HepG2 (cell line): ENCODE data around the gene BOD1. TPM values are rescaled to one million over a fixed set of nuclear protein-coding genes. Genes with fewer than 3 reads are reported as not detected.

Experiments used
- BCL6 ChIP-seq: IDR thresholded peaks from 2 replicates; pipeline ENCODE4 v1.6.1; 2016; ENCODE audit warnings: missing genetic modification reagents, missing compliant biosample characterization
- FOSL1 ChIP-seq: sonication (generic); formaldehyde crosslinking; IDR thresholded peaks from 2 replicates; pipeline ENCODE4 v1.9.0; 2021; ENCODE audit warnings: missing genetic modification reagents, borderline replicate concordance
- GLI4 ChIP-seq: sonication (generic); formaldehyde crosslinking; IDR thresholded peaks from 2 replicates; pipeline ENCODE4 v1.5.1; 2020; ENCODE audit warnings: missing genetic modification reagents, mild to moderate bottlenecking, moderate library complexity, borderline replicate concordance
- MBD4 ChIP-seq: IDR thresholded peaks from 2 replicates; pipeline ENCODE4 v1.6.1; 2012; ENCODE audit warnings: low read length, inconsistent platforms, borderline replicate concordance
- NFE2 ChIP-seq: sonication (generic); formaldehyde crosslinking; IDR thresholded peaks from 2 replicates; pipeline ENCODE4 v1.4.0; 2020; ENCODE audit warnings: missing genetic modification reagents
- TEAD3 ChIP-seq: optimal IDR thresholded peaks from 2 replicates; pipeline ENCODE3; 2016; ENCODE audit warnings: borderline replicate concordance
- ZBTB38 ChIP-seq: sonication (generic); formaldehyde crosslinking; IDR thresholded peaks from 2 replicates; pipeline ENCODE4 v1.5.1; 2020; ENCODE audit warnings: mild to moderate bottlenecking, missing genetic modification reagents
- ZNF496 ChIP-seq: sonication (generic); formaldehyde crosslinking; IDR thresholded peaks from 2 replicates; pipeline ENCODE4 v1.8.1; 2023; ENCODE audit warnings: mild to moderate bottlenecking, moderate library complexity, missing genetic modification reagents; ENCODE audit not compliant: insufficient replicate concordance
- ZNF609 ChIP-seq: sonication (generic); formaldehyde crosslinking; IDR thresholded peaks from 2 replicates; pipeline ENCODE4 v1.4.0; 2020; ENCODE audit warnings: mild to moderate bottlenecking, missing genetic modification reagents, borderline replicate concordance
- polyA plus RNA-seq, 8 experiments: library from polyadenylated mRNA; depleted of rRNA in 3 of 8; stranded (reverse) in 7 of 8; unstranded in 1 of 8; fragments of >200 nt; fragmentation: Illumina TruSeq in 4 of 8; extraction: Trizol in 4 of 8; gene quantifications; 2 replicates each; pipeline versions ENCODE4 v1.2.1 to v1.2.3, GENCODE V29; 2011 to 2016; ENCODE audit warnings: low read depth in 4 of 8, missing spikeins in 1 of 8, mixed read lengths in 1 of 8; ENCODE audit not compliant: insufficient read depth in 1 of 8
- total RNA-seq, 5 experiments: library from RNA; depleted of rRNA; stranded (reverse); fragments of >200 nt; fragmentation: Illumina TruSeq; extraction: Trizol; gene quantifications; 2 replicates each; pipeline ENCODE4 v1.2.3, GENCODE V29; 2016; ENCODE audit warnings: low read depth in 1 of 5
- TF ChIP-seq, protein P1 (sequence below): sonication (generic); formaldehyde crosslinking; IDR thresholded peaks from 2 replicates; pipeline ENCODE4 v1.4.0; 2020; ENCODE audit warnings: missing genetic modification reagents, mild to moderate bottlenecking, borderline replicate concordance
- TF ChIP-seq, protein P2 (sequence below): sonication (generic); formaldehyde crosslinking; IDR thresholded peaks from 2 replicates; pipeline ENCODE4 v1.4.0; 2020; ENCODE audit warnings: missing genetic modification reagents

The BOD1 gene
- total and polyA plus RNA-seq, 2 of the 13 experiments (the other 11 are each of a cell fraction or from before 2014, with no cell fraction given), result 81.5 to 103 TPM

DNA sequence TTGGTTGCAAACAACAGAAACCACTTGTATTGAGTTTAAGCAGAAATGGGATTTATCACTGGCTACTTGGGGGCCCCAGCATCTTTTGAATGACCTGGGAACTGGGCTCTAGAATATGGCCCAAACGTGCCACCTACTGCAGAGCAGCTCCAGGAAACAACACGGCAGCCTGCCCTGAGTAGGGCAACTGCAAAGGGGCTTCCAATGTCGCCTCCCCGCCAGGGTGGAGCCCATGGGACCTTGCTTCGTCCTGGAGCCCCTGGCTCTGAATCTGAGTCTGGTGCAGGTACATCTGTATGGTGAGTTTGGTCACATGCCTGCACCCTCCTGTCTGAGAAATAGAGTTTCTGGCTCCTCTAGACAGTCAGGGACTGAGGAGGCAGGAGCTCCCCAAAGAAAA, 38.6 kb downstream of the BOD1 start (continued):
- TF ChIP-seq, protein P1, sequence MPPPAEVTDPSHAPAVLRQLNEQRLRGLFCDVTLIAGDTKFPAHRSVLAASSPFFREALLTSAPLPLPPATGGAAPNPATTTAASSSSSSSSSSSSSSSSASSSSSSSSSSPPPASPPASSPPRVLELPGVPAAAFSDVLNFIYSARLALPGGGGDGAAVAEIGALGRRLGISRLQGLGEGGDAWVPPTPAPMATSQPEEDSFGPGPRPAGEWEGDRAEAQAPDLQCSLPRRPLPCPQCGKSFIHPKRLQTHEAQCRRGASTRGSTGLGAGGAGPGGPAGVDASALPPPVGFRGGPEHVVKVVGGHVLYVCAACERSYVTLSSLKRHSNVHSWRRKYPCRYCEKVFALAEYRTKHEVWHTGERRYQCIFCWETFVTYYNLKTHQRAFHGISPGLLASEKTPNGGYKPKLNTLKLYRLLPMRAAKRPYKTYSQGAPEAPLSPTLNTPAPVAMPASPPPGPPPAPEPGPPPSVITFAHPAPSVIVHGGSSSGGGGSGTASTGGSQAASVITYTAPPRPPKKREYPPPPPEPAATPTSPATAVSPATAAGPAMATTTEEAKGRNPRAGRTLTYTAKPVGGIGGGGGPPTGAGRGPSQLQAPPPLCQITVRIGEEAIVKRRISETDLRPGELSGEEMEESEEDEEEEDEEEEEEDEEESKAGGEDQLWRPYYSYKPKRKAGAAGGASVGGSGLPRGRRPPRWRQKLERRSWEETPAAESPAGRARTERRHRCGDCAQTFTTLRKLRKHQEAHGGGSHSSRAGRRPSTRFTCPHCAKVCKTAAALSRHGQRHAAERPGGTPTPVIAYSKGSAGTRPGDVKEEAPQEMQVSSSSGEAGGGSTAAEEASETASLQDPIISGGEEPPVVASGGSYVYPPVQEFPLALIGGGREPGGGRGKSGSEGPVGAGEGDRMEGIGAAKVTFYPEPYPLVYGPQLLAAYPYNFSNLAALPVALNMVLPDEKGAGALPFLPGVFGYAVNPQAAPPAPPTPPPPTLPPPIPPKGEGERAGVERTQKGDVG (CRISPR knock-in tag), result no peak
- no peak for TF ChIP-seq NFE2 (CRISPR knock-in tag)
- no peak for TF ChIP-seq FOSL1 (CRISPR knock-in tag)
- TF ChIP-seq BCL6, result no peak
- TF ChIP-seq ZNF496, result no peak
- TF ChIP-seq MBD4, result no peak
- no peak for TF ChIP-seq GLI4 (CRISPR knock-in tag)
- TF ChIP-seq ZNF609 (CRISPR knock-in tag), result no peak
- no peak for TF ChIP-seq TEAD3 (CRISPR knock-in tag)
- TF ChIP-seq, protein P2, sequence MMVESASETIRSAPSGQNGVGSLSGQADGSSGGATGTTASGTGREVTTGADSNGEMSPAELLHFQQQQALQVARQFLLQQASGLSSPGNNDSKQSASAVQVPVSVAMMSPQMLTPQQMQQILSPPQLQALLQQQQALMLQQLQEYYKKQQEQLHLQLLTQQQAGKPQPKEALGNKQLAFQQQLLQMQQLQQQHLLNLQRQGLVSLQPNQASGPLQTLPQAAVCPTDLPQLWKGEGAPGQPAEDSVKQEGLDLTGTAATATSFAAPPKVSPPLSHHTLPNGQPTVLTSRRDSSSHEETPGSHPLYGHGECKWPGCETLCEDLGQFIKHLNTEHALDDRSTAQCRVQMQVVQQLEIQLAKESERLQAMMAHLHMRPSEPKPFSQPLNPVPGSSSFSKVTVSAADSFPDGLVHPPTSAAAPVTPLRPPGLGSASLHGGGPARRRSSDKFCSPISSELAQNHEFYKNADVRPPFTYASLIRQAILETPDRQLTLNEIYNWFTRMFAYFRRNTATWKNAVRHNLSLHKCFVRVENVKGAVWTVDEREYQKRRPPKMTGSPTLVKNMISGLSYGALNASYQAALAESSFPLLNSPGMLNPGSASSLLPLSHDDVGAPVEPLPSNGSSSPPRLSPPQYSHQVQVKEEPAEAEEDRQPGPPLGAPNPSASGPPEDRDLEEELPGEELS (CRISPR knock-in tag), result no peak
- no peak for TF ChIP-seq ZBTB38 (CRISPR knock-in tag)
